Sigmoid colon (tissue), 7 donors: ENCODE measurements around the gene TBC1D22A. TPM values are rescaled to one million over a fixed set of nuclear protein-coding genes. Genes with fewer than 3 reads are reported as not detected.

ENCODE experiments used
- DNase-seq: peaks from one replicate; pipeline ENCODE4 v3.0.0-alpha.2; 2019
- H3K27ac ChIP-seq, 4 donors: fragments of 200-600 bp; sonication (generic); one replicate each; pipeline ENCODE4 v1.5.1; 2016 to 2019; ENCODE audit warnings: mild to moderate bottlenecking in 1 of 4
- H3K27me3 ChIP-seq, 3 donors: fragments of 200-600 bp; sonication (generic); one replicate each; pipeline ENCODE4 v1.5.1; 2019; ENCODE audit warnings: mild to moderate bottlenecking in 1 of 3
- H3K36me3 ChIP-seq, 4 donors: fragments of 200-600 bp; sonication (generic); one replicate each; pipeline ENCODE4 v1.5.1; 2016 to 2019
- H3K4me1 ChIP-seq, 4 donors: fragments of 200-600 bp; sonication (generic); one replicate each; pipeline ENCODE4 v1.5.1; 2017 to 2019
- H3K4me3 ChIP-seq, 4 donors: fragments of 200-600 bp; sonication (generic); one replicate each; pipeline ENCODE4 v1.5.1; 2017 to 2019; ENCODE audit warnings: mild to moderate bottlenecking in 2 of 4, moderate library complexity in 1 of 4
- H3K9me3 ChIP-seq, 4 donors: fragments of 200-600 bp in 3 of 4; sonication (generic) in 3 of 4; one replicate each; pipeline versions ENCODE4 v1.5.1 to v1.6.1; 2013 to 2019
- EP300 ChIP-seq, 4 donors: sonication (generic); formaldehyde crosslinking; IDR thresholded peaks; one replicate each; pipeline ENCODE4 v1.6.1; 2017; ENCODE audit warnings: antibody characterized with exemption in 4 of 4
- POLR2A ChIP-seq, 2 donors: fragments of 450-650 bp; IDR thresholded peaks; one replicate each; pipeline ENCODE4 v1.6.1; 2016; ENCODE audit warnings: antibody characterized with exemption in 2 of 2, mild to moderate bottlenecking in 2 of 2, moderate library complexity in 2 of 2
- POLR2AphosphoS5 ChIP-seq, 4 donors: sonication (generic); formaldehyde crosslinking; IDR thresholded peaks; one replicate each; pipeline ENCODE4 v1.6.1; 2017; ENCODE audit warnings: antibody characterized with exemption in 4 of 4
- WGBS, 2 donors: extraction: QIAGEN DNeasy Blood & Tissue Kit; methylation state at CpG; one replicate each; pipeline ENCODE4 v1.1.7; 2013; 5-methylcytosine and 5-hydroxymethylcytosine counted together
- intact Hi-C: fragments of 100-400 bp; cut with DNase I; formaldehyde crosslinking; loops from one replicate; pipeline ENCODE4 v1.15.1; 2023
- polyA plus RNA-seq, 3 donors: library from polyadenylated mRNA; stranded (reverse); fragments of 200-250 nt; gene quantifications; one replicate each; pipeline ENCODE4 v1.2.3, GENCODE V29; 2013
- total RNA-seq, 4 donors: library from RNA; depleted of rRNA; stranded (reverse); fragments of >200 nt; gene quantifications; one replicate each; pipeline ENCODE4 v1.1.0, GENCODE V29; 2016
- TF ChIP-seq, protein P1 (sequence below), 4 experiments: fragments of 450-650 bp in 3 of 4; fragments of 200-600 bp in 1 of 4; IDR thresholded peaks; one replicate each; pipeline ENCODE4 v1.5.1; 2016 to 2019; ENCODE audit warnings: antibody characterized with exemption in 4 of 4, mild to moderate bottlenecking in 3 of 4, moderate library complexity in 2 of 4
- donor health status: healthy with polysubstance abuse.
- donor health status: Bipolar disorder and iron deficiency.
- donor health status: healthy.

TBC1D22A gene
- total and polyA plus RNA-seq, 7 donors, result 13.6 to 34.6 (median 14.3) TPM

- DNase-seq, result peak; percentile 52
- H3K4me1 ChIP-seq, result no peaks in the 10 kb centered on the region
- no peaks in the 10 kb centered on the region for H3K9me3 ChIP-seq
- intact Hi-C loops, result no loop called here
- no peaks in the 10 kb centered on the region for H3K27me3 ChIP-seq
- no peak overlapping the region for H3K27ac ChIP-seq
- 60 to 85% methylated on average over 16 of the region's 16 CpGs for WGBS, 2 donors
- no peaks in the 10 kb centered on the region for H3K36me3 ChIP-seq
- H3K4me3 ChIP-seq, result no peak overlapping the region
- TF ChIP-seq EP300 (IDR thresholded peaks at IDR 0.05) (no peak), POLR2A (IDR thresholded peaks at IDR 0.05) (no peak), POLR2AphosphoS5 (IDR thresholded peaks at IDR 0.05) (no peak)
- TF ChIP-seq, protein P1, sequence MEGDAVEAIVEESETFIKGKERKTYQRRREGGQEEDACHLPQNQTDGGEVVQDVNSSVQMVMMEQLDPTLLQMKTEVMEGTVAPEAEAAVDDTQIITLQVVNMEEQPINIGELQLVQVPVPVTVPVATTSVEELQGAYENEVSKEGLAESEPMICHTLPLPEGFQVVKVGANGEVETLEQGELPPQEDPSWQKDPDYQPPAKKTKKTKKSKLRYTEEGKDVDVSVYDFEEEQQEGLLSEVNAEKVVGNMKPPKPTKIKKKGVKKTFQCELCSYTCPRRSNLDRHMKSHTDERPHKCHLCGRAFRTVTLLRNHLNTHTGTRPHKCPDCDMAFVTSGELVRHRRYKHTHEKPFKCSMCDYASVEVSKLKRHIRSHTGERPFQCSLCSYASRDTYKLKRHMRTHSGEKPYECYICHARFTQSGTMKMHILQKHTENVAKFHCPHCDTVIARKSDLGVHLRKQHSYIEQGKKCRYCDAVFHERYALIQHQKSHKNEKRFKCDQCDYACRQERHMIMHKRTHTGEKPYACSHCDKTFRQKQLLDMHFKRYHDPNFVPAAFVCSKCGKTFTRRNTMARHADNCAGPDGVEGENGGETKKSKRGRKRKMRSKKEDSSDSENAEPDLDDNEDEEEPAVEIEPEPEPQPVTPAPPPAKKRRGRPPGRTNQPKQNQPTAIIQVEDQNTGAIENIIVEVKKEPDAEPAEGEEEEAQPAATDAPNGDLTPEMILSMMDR (IDR thresholded peaks at IDR 0.05), result no peak
Measured at GRCh38 chr22:46963672-46964545, 201.5 kb downstream of the TBC1D22A start.

GRCh38 chr22:46964773-46965550, 202.5 kb downstream of the TBC1D22A start:
- Histone ChIP-seq H3K4me3 (no peak overlapping the region), H3K4me1 (no peaks in the 10 kb centered on the region), H3K27ac (no peak overlapping the region), H3K9me3 (no peaks in the 10 kb centered on the region), H3K27me3 (no peaks in the 10 kb centered on the region), H3K36me3 (no peaks in the 10 kb centered on the region)
- DNase-seq, result peak; percentile 63
- TF ChIP-seq EP300 (IDR thresholded peaks at IDR 0.05), result no peak
- TF ChIP-seq POLR2AphosphoS5 (IDR thresholded peaks at IDR 0.05), result no peak
- TF ChIP-seq, protein P1 (IDR thresholded peaks at IDR 0.05), result no peak
- no peak for TF ChIP-seq POLR2A (IDR thresholded peaks at IDR 0.05)
- intact Hi-C loops, result no loop called here
- 92 to 94% methylated on average over 31 of the region's 31 CpGs for WGBS, 2 donors

DNA sequence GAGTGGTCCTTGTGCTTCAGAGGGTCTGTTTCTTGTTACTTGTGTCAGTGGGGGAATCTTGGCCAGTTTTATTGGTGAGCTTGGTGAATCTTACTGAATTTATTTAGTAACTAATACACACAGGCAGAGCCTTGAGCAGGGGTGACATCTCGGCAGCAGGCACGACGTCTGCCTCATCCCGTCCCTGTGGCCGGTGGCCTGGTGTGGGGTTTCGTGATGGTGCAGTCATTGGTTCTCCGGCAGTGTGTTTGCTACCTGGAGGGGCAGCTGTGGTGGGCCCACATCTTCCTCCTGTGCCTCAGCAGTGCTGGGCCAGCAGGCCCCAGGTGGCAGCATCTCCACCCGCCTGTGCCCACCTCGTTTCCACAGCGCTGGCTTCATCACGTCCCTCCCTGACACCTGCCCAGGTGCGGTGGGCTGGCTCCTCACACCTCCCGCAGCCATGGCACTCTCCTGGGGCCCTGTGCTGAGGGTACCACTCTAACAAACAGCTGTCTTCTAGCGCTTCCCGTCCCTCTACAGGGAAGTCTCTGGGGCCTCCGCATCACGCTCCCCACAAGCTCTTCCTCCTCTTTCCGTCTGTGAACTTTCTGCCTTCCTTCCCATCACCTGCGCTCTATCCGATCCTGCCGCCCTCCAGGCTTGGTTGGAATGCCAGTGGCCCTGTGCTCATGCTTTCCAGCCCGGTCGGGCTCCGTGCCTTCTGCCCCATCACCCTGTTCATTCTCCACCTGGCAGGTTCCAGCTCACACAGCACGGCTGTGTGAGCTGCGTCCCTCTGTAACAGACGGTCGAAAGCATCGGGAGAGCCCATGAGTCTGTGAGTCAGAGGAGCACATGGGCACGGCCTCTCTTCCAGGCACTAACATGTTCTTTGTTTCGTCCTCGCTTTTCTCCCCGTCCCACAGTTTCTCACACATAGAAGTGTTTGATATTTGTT, 203.4 kb downstream of the TBC1D22A start:
- Histone ChIP-seq H3K4me1 (no peaks in the 10 kb centered on the region), H3K27me3 (no peaks in the 10 kb centered on the region), H3K27ac (peak overlapping the region in 1 of 4 donors; percentile 25), H3K9me3 (no peaks in the 10 kb centered on the region), H3K36me3 (no peaks in the 10 kb centered on the region), H3K4me3 (no peak overlapping the region)
- intact Hi-C loops, result no loop called here
- TF ChIP-seq EP300 (IDR thresholded peaks at IDR 0.05) (no peak), POLR2A (IDR thresholded peaks at IDR 0.05) (no peak), POLR2AphosphoS5 (IDR thresholded peaks at IDR 0.05) (no peak)
- TF ChIP-seq, protein P1 (IDR thresholded peaks at IDR 0.05), result no peak
- WGBS, 2 donors, result 94 to 95% methylated on average over 33 of the region's 33 CpGs
- peak; percentile 64 for DNase-seq

DNA sequence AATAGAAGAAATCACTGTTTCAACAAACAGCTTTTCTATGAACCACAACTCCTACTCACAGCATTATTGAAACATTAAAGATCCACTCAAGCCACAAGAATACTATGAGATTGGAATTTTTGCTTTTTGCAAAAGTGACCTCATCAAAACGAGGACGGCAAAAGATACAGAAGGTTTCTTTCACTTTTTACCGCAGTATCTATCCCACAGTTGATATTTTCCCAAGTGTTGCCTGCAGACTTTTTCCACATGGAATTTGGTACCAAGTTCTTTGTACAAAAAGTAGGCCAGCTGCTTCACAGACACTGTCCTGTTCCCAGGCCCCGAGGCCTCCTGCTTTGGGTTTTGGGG, 204.0 kb downstream of the TBC1D22A start:
- intact Hi-C loops, result no loop called here
- H3K9me3 ChIP-seq, result no peaks in the 10 kb centered on the region

More for the DNA sequence above, 204.0 kb downstream of the TBC1D22A start:
- no peaks in the 10 kb centered on the region for H3K27me3 ChIP-seq
- H3K27ac ChIP-seq, result no peak overlapping the region
- no peak for TF ChIP-seq EP300 (IDR thresholded peaks at IDR 0.05)
- TF ChIP-seq POLR2AphosphoS5 (IDR thresholded peaks at IDR 0.05), result no peak
- no peak for TF ChIP-seq POLR2A (IDR thresholded peaks at IDR 0.05)
- TF ChIP-seq, protein P1 (IDR thresholded peaks at IDR 0.05), result no peak
- 85 to 89% methylated on average over 4 of the region's 4 CpGs for WGBS, 2 donors
- peaks cover 0 to 5% (median 0%) of the 10 kb centered on the region in 4 donors for H3K4me1 ChIP-seq
- H3K36me3 ChIP-seq, result no peaks in the 10 kb centered on the region
- no peak overlapping the region for H3K4me3 ChIP-seq
- DNase-seq, result no peak
